ENCODE results near the gene TMEM125.

Gene TMEM125

DNA sequence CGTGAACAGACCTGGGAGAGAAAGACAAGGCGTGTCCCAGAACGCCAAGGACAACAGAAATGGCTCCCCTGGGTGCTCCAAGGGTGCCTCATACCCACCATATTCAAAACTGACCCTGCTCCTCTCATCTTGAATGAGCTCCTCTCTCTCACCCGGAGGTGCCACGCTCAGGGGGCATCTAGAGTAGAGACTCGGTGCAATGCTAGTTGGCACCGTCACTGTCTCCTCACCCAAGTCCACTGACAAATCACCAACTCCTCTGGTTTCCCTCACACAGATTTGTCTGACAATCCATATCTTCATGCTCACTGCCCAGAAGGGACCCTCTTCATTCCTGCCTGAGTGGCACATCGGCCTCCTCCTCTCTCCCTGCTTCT lies 5.0 kb downstream of the TMEM125 start:
- DNase-seq: no peak
- Histone ChIP-seq H3K9me3 (no peaks in the 10 kb centered on the region), H3K27me3 (no peaks in the 10 kb centered on the region), H3K4me1 (no peaks in the 10 kb centered on the region), H3K4me3 (ENCODE audit: low read depth, low read length) (no peak overlapping the region), H3K36me3 (no peaks in the 10 kb centered on the region)
- TF ChIP-seq CTCF (IDR thresholded peaks at IDR 0.05; ENCODE audit: low read depth, low read length): no peak

DNA sequence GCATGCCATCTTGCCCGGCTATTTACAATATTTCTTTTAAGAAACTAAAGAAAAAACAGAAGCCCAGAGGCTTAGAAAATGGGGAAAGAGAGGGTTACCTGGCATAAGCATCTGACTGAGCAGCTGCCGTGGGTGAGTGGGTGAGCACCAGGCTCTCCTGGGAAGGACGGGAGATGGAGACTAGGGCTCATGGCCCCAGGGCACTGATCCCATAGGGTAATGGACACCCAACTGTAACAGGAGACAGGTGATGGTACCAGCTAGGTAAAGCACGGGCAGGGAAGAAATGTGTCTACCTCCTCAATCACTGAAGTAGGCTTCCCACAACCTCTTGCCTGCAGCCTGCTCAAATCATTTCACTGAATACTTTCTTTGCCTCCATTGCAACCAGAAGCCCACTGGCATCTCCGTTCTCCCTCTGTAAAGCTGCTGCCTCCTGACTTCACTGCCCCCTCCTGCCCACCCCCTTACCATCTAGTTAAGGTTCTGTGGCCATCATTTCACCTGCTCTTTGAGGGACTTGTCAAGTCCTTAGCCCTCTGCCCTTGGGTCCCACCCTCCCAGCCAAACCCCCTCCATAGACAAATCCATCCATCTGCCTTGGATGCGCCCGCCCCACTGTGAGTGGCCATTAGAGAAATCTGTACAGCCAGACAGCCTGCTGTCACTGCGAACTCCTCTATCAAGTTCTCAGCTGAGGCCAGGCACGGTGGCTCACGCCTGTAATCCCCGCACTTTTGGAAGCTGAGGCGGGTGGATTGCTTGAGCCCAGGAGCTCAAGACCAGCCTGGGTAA lies 6.2 kb downstream of the TMEM125 start:
- H3K4me1 ChIP-seq: no peaks in the 10 kb centered on the region
- no peaks in the 10 kb centered on the region for H3K27me3 ChIP-seq
- no peak for TF ChIP-seq CTCF (IDR thresholded peaks at IDR 0.05; ENCODE audit: low read depth, low read length)
- no peak overlapping the region for H3K4me3 ChIP-seq (ENCODE audit: low read depth, low read length)
- no peak for DNase-seq
- H3K9me3 ChIP-seq: no peaks in the 10 kb centered on the region
- no peaks in the 10 kb centered on the region for H3K36me3 ChIP-seq

DNA sequence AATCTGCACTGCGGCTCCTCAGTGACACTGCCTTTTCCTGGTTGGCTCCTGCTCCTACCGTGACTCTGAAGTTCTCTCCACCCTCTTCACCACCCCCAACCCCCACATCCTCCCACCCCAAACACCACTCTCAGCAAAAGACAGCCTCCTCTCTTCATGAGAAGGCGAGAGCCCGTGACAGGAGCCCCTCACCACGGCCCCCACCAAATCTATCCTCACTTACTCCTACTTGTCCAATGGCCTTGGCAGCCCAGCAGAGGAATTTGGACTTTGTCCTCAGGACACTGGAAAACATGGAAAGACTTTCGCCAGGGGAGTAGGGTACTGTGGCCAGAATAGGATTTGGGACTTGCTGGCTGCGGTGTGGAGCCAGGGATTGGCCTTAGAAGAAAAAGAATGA lies 6.9 kb downstream of the TMEM125 start:
- no peaks in the 10 kb centered on the region for H3K27me3 ChIP-seq
- DNase-seq: no peak

DNA sequence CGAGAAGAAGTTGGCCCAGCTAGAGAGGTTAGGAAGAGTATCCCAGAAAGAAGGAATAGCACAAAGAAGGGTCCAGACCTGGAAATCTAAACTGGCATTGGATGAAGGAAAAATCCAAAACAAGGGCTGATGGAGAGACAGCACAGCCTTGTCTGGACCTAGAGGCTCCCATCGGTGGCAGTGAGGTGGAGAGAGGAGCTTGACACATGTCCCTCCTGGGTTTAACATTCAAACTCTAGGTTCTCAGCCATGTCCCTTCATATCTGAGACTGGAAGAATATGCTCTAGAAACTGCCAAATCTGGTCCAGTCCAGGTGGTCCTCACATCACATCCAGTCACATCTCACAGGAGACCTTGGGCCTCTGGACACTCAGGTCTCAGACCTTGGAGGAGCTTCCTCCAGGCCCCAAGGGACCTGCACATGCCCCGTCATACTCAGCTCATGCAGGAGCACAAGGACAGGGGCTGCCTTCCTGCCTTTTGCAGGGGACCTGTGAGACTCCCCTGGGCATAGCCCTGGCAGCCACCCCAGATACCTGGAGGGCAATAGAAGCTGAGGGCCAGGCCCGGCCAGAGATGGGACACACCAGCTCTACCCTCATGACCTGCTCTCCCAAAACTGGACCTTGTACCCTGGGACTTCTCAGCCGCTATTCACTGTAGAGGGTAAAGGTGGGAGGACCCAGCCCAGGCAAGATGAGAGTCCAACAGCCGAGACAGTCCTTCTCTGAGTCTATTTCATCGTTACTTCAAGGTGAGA lies 7.5 kb downstream of the TMEM125 start:
- no peaks in the 10 kb centered on the region for H3K9me3 ChIP-seq
- TF ChIP-seq CTCF (IDR thresholded peaks at IDR 0.05; ENCODE audit: low read depth, low read length): no peak
- H3K36me3 ChIP-seq: no peaks in the 10 kb centered on the region
- no peaks in the 10 kb centered on the region for H3K4me1 ChIP-seq
- no peak for DNase-seq
- no peaks in the 10 kb centered on the region for H3K27me3 ChIP-seq
- no peak overlapping the region for H3K4me3 ChIP-seq (ENCODE audit: low read depth, low read length)

More for the DNA sequence above, 6.9 kb downstream of the TMEM125 start:
- Histone ChIP-seq H3K4me3 (ENCODE audit: low read depth, low read length) (no peak overlapping the region), H3K36me3 (no peaks in the 10 kb centered on the region), H3K4me1 (no peaks in the 10 kb centered on the region), H3K9me3 (no peaks in the 10 kb centered on the region)
- TF ChIP-seq CTCF (IDR thresholded peaks at IDR 0.05; ENCODE audit: low read depth, low read length): no peak

- no peaks in the 10 kb centered on the region for H3K27me3 ChIP-seq
- H3K9me3 ChIP-seq: no peaks in the 10 kb centered on the region
- no peak for DNase-seq
- no peaks in the 10 kb centered on the region for H3K4me1 ChIP-seq
- H3K36me3 ChIP-seq: no peaks in the 10 kb centered on the region
- no peak overlapping the region for H3K4me3 ChIP-seq (ENCODE audit: low read depth, low read length)
- no peak for TF ChIP-seq CTCF (IDR thresholded peaks at IDR 0.05; ENCODE audit: low read depth, low read length)
These were observed 9.4 kb downstream of the TMEM125 start for GRCh38 chr1:43279161-43279560.

GRCh38 chr1:43279666-43280065 lies 9.9 kb downstream of the TMEM125 start:
- no peak for DNase-seq
- no peaks in the 10 kb centered on the region for H3K27me3 ChIP-seq
- H3K4me3 ChIP-seq (ENCODE audit: low read depth, low read length): no peak overlapping the region
- H3K9me3 ChIP-seq: no peaks in the 10 kb centered on the region
- no peaks in the 10 kb centered on the region for H3K4me1 ChIP-seq
- no peak for TF ChIP-seq CTCF (IDR thresholded peaks at IDR 0.05; ENCODE audit: low read depth, low read length)
- no peaks in the 10 kb centered on the region for H3K36me3 ChIP-seq

Data from BE2C (cell line).